ENCODE data around the gene TTC33.

- TF ChIP-seq CTCF (IDR thresholded peaks at IDR 0.05) (no peak), POLR2AphosphoS5 (IDR thresholded peaks at IDR 0.05; ENCODE audit: low read depth, low read length) (no peak), REST (IDR thresholded peaks at IDR 0.05; ENCODE audit: insufficient read depth in 1 of 2, low read depth in 2 of 2, low read length in 1 of 2) (no peak)
Measured at GRCh38 chr5:40779561-40779960, 23.8 kb upstream of the TTC33 start.
